HepG2 (cell line): ENCODE data around the gene LLGL2. TPM values are rescaled to one million over a fixed set of nuclear protein-coding genes. Genes with fewer than 3 reads are reported as not detected.

Experiments
- ATAC-seq: fragments of 200-7000 bp; cut with Tn5 transposase; 3 replicates; pipeline ENCODE4 v1.9.1; 2020; ENCODE audit warnings: mild to moderate bottlenecking, moderate library complexity
- BruUV-seq: library from RNA; stranded (reverse); fragments of 400-500 nt; replicated peaks from 2 replicates; lab custom pipeline; 2021; lab: Mats Ljungman, UMichigan
- CTCF ChIA-PET: fragments of 300-600 bp; formaldehyde crosslinking; extraction: SDS; loops from one replicate; lab custom pipeline; 2021; ENCODE audit warnings: low total read pairs, inconsistent platforms, low intra/inter-chr PET ratio; lab: Yijun Ruan, JAX
- POLR2A ChIA-PET: fragments of 350-600 bp; sonication (Branson Sonifier 250); formaldehyde crosslinking; loops from one replicate; lab custom pipeline; 2020; ENCODE audit warnings: antibody characterized with exemption, inconsistent platforms; lab: Yijun Ruan, JAX
- DNase-seq: peaks from one replicate; pipeline ENCODE4 v3.0.0-alpha.2; 2015; ENCODE audit warnings: low spot score
- FAIRE-seq: peaks from 3 replicates; lab custom pipeline; 2011; peaks lifted over from hg19 to GRCh38; lab: Jason Lieb, UNC
- H2AFZ ChIP-seq: one replicate; pipeline ENCODE4 v1.6.1; 2011; ENCODE audit warnings: low read length, inconsistent platforms
- H3K27ac ChIP-seq: fragments of 300-600 bp; 3 replicates; pipeline ENCODE4 v1.8.0; 2011; ENCODE audit warnings: mixed run types, mild to moderate bottlenecking, mixed read lengths, low read length, inconsistent platforms; ENCODE audit not compliant: insufficient read depth; ENCODE audit errors: extremely low read length
- H3K27me3 ChIP-seq, 2 experiments: fragments of 200-600 bp in 1 of 2; 2 replicates in 1 of 2; 3 replicates in 1 of 2; pipeline versions ENCODE4 v1.6.0 to v1.8.0; 2011; ENCODE audit warnings: low read length in 2 of 2, mild to moderate bottlenecking in 2 of 2, moderate library complexity in 2 of 2, inconsistent platforms in 1 of 2; ENCODE audit not compliant: insufficient read depth in 2 of 2, control insufficient read depth in 1 of 2
- H3K36me3 ChIP-seq, 2 experiments: fragments of 200-600 bp in 1 of 2; replicated peaks in 1 of 2; 2 replicates in 1 of 2; 3 replicates in 1 of 2; pipeline versions ENCODE4 v1.5.1 to v1.8.0; 2011; ENCODE audit warnings: low read length in 2 of 2, inconsistent platforms in 1 of 2; ENCODE audit not compliant: insufficient read depth in 2 of 2, control insufficient read depth in 1 of 2
- H3K4me1 ChIP-seq: 2 replicates; pipeline ENCODE4 v1.5.1; 2012; ENCODE audit warnings: low read length, inconsistent platforms; ENCODE audit not compliant: insufficient read depth
- H3K4me2 ChIP-seq: 2 replicates; pipeline ENCODE4 v1.6.0; 2011; ENCODE audit warnings: low read depth, low read length, inconsistent platforms
- H3K4me3 ChIP-seq, 3 experiments: fragments of 200-600 bp in 1 of 3; sonication (generic), shearing (Covaris generic) in 1 of 3; replicated peaks in 1 of 3; 2 replicates each; pipeline ENCODE4 v1.5.1; 2011 to 2016; ENCODE audit warnings: low read length in 3 of 3, inconsistent platforms in 2 of 3, low read depth in 2 of 3, mild to moderate bottlenecking in 2 of 3, control low read depth in 1 of 3, mixed read lengths in 1 of 3; ENCODE audit not compliant: insufficient read depth in 1 of 3
- H3K79me2 ChIP-seq: one replicate; pipeline ENCODE4 v1.6.1; 2011; ENCODE audit warnings: low read length, inconsistent platforms; ENCODE audit not compliant: insufficient read depth
- H3K9ac ChIP-seq: 2 replicates; pipeline ENCODE4 v1.6.0; 2011; ENCODE audit warnings: mild to moderate bottlenecking, low read depth, low read length, inconsistent platforms; ENCODE audit not compliant: insufficient read depth
- H3K9me3 ChIP-seq: 2 replicates; pipeline ENCODE4 v1.5.1; 2012; ENCODE audit warnings: mild to moderate bottlenecking, low read length
- H4K20me1 ChIP-seq: 2 replicates; pipeline ENCODE4 v1.6.0; 2011; ENCODE audit warnings: inconsistent platforms, mild to moderate bottlenecking, low read length, moderate library complexity; ENCODE audit not compliant: insufficient read depth
- ATRX ChIP-seq: sonication (generic); formaldehyde crosslinking; IDR thresholded peaks from 2 replicates; pipeline ENCODE4 v1.4.0; 2020; ENCODE audit warnings: missing genetic modification reagents, borderline replicate concordance
- HNRNPH1 ChIP-seq: fragments of 200-400 bp; formaldehyde crosslinking; optimal IDR thresholded peaks from 2 replicates; pipeline ENCODE3; 2017; ENCODE audit warnings: mild to moderate bottlenecking, low read depth, low read length
- IRX3 ChIP-seq: sonication (generic); formaldehyde crosslinking; IDR thresholded peaks from 2 replicates; pipeline ENCODE4 v1.8.1; 2023; ENCODE audit warnings: mild to moderate bottlenecking, low read depth, missing genetic modification reagents, borderline replicate concordance
- MZF1 ChIP-seq: sonication (generic); formaldehyde crosslinking; IDR thresholded peaks from 2 replicates; pipeline ENCODE4 v1.8.1; 2023; ENCODE audit warnings: mild to moderate bottlenecking, missing genetic modification reagents, borderline replicate concordance
- POLR2G ChIP-seq: fragments of 200-400 bp; formaldehyde crosslinking; IDR thresholded peaks from 2 replicates; pipeline ENCODE4 v1.6.1; 2018; ENCODE audit warnings: mild to moderate bottlenecking, low read depth, low read length, moderate library complexity
- TBX3 ChIP-seq: fragments of 450-650 bp; IDR thresholded peaks from 2 replicates; pipeline ENCODE4 v1.6.1; 2017; ENCODE audit warnings: antibody characterized with exemption, mild to moderate bottlenecking, inconsistent platforms, borderline replicate concordance
- YY1 ChIP-seq: IDR thresholded peaks from 2 replicates; pipeline ENCODE4 v1.6.1; 2011; ENCODE audit warnings: low read length, low read depth, moderate library complexity, mild to moderate bottlenecking; ENCODE audit not compliant: insufficient read depth, insufficient replicate concordance
- ZBTB7A ChIP-seq: sonication (generic); formaldehyde crosslinking; IDR thresholded peaks from 2 replicates; pipeline ENCODE4 v1.8.0; 2022; ENCODE audit warnings: mild to moderate bottlenecking, missing genetic modification reagents
- ZFP90 ChIP-seq: sonication (generic); formaldehyde crosslinking; IDR thresholded peaks from 2 replicates; pipeline ENCODE4 v1.8.0; 2022; ENCODE audit warnings: missing genetic modification reagents, mild to moderate bottlenecking, inconsistent platforms, borderline replicate concordance
- ZNF564 ChIP-seq: sonication (generic); formaldehyde crosslinking; IDR thresholded peaks from 2 replicates; pipeline ENCODE4 v1.8.1; 2023; ENCODE audit warnings: mild to moderate bottlenecking, missing genetic modification reagents
- ZNF567 ChIP-seq: sonication (generic); formaldehyde crosslinking; IDR thresholded peaks from 2 replicates; pipeline ENCODE4 v1.8.1; 2023; ENCODE audit warnings: mild to moderate bottlenecking, missing genetic modification reagents, borderline replicate concordance
- ZNF720 ChIP-seq: sonication (generic); formaldehyde crosslinking; IDR thresholded peaks from 2 replicates; pipeline ENCODE4 v1.4.0; 2020; ENCODE audit warnings: missing genetic modification reagents
- WGBS: methylation state at CpG from one replicate; pipeline ENCODE4 v1.1.6; 2017; ENCODE audit warnings: low lambda C conversion rate; 5-methylcytosine and 5-hydroxymethylcytosine counted together
- in situ Hi-C: cut with HindIII; loops from 2 replicates; pipeline ENCODE4 v1.10.0; 2017; ENCODE audit warnings: low pct_unique_long_range_greater_than_20kb; ENCODE audit not compliant: extremely low pct_ligation_motif_present
- intact Hi-C: fragments of 100-400 bp; cut with micrococcal nuclease; formaldehyde crosslinking; loops from one replicate; pipeline ENCODE4 v1.10.0; 2022; ENCODE audit not compliant: unreplicated experiment
- polyA plus RNA-seq, 8 experiments: library from polyadenylated mRNA; depleted of rRNA in 3 of 8; stranded (reverse) in 7 of 8; unstranded in 1 of 8; fragments of >200 nt; fragmentation: Illumina TruSeq in 4 of 8; extraction: Trizol in 4 of 8; gene quantifications; 2 replicates each; pipeline versions ENCODE4 v1.2.1 to v1.2.3, GENCODE V29; 2011 to 2016; ENCODE audit warnings: low read depth in 4 of 8, missing spikeins in 1 of 8, mixed read lengths in 1 of 8; ENCODE audit not compliant: insufficient read depth in 1 of 8
- total RNA-seq, 5 experiments: library from RNA; depleted of rRNA; stranded (reverse); fragments of >200 nt; fragmentation: Illumina TruSeq; extraction: Trizol; gene quantifications; 2 replicates each; pipeline ENCODE4 v1.2.3, GENCODE V29; 2016; ENCODE audit warnings: low read depth in 1 of 5
- TF ChIP-seq, protein P1 (sequence below): sonication (generic); formaldehyde crosslinking; IDR thresholded peaks from 2 replicates; pipeline ENCODE4 v1.4.0; 2020; ENCODE audit warnings: missing genetic modification reagents
- TF ChIP-seq, protein P2 (sequence below): sonication (generic); formaldehyde crosslinking; IDR thresholded peaks from 2 replicates; pipeline ENCODE4 v1.4.0; 2020; ENCODE audit warnings: mild to moderate bottlenecking, missing genetic modification reagents
- TF ChIP-seq, protein P3 (sequence below): sonication (generic); formaldehyde crosslinking; IDR thresholded peaks from 2 replicates; pipeline ENCODE4 v1.4.0; 2020; ENCODE audit warnings: missing genetic modification reagents

LLGL2 gene
- total and polyA plus RNA-seq, 2 of the 13 experiments (the other 11 are each of a cell fraction or from before 2014, with no cell fraction given): 83.0 to 86.7 TPM

DNA sequence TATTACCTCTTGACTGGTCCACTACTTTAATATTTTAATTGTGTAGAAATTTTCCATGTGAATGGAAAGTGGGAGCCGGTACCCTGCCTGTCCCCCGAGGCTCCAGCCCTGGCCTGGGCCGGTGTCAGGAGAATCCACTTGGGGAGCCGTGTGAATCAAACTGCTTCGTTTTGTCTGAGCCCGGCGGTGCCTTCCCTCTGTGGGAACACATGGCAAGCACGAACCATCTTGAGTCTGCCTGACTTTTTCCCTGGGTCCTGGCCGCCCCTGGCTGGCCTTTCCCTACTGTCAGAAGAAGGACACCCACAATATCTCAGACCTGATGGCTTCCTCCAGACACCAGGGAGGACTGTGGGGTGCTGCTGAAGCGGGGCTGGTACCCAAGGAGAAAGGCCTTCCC is 49.7 kb downstream of the LLGL2 start:
- in situ Hi-C loops (no loop called here), intact Hi-C loops (no loop called here)
- ATAC-seq: no peak

DNA sequence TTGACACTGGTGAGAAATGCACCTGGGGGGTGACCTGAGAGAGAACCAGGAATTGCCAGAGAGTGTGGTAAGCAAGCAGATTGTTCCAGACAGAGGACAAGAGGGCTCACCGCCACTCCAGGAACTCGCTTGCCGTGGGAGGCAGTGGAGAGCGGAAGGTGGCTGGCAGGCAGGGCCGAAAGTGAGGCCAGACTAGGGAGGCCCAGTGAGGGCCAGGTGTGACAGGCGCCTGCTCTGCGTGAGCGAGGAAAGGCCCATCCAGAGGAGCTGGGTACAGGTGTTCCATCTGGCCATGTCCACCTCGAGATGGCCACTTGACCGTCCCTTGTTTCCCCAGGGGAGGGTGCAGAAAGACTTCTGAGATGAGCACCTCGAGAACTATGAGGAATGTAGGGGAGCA is 50.2 kb downstream of the LLGL2 start:
- DNase-seq: no peak
- Histone ChIP-seq H3K79me2 (no peaks in the 10 kb centered on the region), H3K4me2 (no peak overlapping the region), H3K4me1 (peaks cover 41% of the 10 kb centered on the region), H3K27me3 (no peaks in the 10 kb centered on the region), H3K27ac (peak overlapping the region; percentile 27), H3K36me3 (peaks cover 3 to 13% of the 10 kb centered on the region in 2 experiments; a peak in 4 of 5 replicates), H3K9me3 (no peaks in the 10 kb centered on the region), H4K20me1 (no peaks in the 10 kb centered on the region), H3K4me3 (no peak overlapping the region), H3K9ac (no peak overlapping the region), H2AFZ (no peak overlapping the region)
- no peak for FAIRE-seq
- intact Hi-C loops: no loop called here
- no peak for ATAC-seq
- in situ Hi-C loops: no loop called here
- 89% methylated on average over 11 of the region's 11 CpGs for WGBS
- no TSS peak for BruUV-seq
- CTCF ChIA-PET: no interaction called here
- POLR2A ChIA-PET: interaction anchor here (1.5 to 3.6 kb wide), 4 partner anchors 19 to 70 kb away, joined by 4 to 39 read pairs (median 4); partner anchors contain the start of gene TSEN54
- TF ChIP-seq HNRNPH1: no peak
- no peak for TF ChIP-seq ZFP90 (CRISPR knock-in tag)
- TF ChIP-seq, protein P1, sequence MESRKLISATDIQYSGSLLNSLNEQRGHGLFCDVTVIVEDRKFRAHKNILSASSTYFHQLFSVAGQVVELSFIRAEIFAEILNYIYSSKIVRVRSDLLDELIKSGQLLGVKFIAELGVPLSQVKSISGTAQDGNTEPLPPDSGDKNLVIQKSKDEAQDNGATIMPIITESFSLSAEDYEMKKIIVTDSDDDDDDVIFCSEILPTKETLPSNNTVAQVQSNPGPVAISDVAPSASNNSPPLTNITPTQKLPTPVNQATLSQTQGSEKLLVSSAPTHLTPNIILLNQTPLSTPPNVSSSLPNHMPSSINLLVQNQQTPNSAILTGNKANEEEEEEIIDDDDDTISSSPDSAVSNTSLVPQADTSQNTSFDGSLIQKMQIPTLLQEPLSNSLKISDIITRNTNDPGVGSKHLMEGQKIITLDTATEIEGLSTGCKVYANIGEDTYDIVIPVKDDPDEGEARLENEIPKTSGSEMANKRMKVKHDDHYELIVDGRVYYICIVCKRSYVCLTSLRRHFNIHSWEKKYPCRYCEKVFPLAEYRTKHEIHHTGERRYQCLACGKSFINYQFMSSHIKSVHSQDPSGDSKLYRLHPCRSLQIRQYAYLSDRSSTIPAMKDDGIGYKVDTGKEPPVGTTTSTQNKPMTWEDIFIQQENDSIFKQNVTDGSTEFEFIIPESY: peak; percentile 60
- no peak for TF ChIP-seq ATRX (CRISPR knock-in tag)
- TF ChIP-seq ZNF720 (CRISPR knock-in tag): no peak
- TF ChIP-seq, protein P2, sequence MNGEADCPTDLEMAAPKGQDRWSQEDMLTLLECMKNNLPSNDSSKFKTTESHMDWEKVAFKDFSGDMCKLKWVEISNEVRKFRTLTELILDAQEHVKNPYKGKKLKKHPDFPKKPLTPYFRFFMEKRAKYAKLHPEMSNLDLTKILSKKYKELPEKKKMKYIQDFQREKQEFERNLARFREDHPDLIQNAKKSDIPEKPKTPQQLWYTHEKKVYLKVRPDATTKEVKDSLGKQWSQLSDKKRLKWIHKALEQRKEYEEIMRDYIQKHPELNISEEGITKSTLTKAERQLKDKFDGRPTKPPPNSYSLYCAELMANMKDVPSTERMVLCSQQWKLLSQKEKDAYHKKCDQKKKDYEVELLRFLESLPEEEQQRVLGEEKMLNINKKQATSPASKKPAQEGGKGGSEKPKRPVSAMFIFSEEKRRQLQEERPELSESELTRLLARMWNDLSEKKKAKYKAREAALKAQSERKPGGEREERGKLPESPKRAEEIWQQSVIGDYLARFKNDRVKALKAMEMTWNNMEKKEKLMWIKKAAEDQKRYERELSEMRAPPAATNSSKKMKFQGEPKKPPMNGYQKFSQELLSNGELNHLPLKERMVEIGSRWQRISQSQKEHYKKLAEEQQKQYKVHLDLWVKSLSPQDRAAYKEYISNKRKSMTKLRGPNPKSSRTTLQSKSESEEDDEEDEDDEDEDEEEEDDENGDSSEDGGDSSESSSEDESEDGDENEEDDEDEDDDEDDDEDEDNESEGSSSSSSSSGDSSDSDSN (CRISPR knock-in tag): no peak
- no peak for TF ChIP-seq YY1

More for the DNA sequence above, 49.7 kb downstream of the LLGL2 start:
- Histone ChIP-seq H3K4me1 (peaks cover 41% of the 10 kb centered on the region), H4K20me1 (no peaks in the 10 kb centered on the region), H3K79me2 (no peaks in the 10 kb centered on the region), H3K27me3 (no peaks in the 10 kb centered on the region), H3K36me3 (peaks cover 8 to 16% of the 10 kb centered on the region in 2 experiments; a peak in 4 of 5 replicates), H3K4me3 (no peak overlapping the region), H3K27ac (peak overlapping the region; percentile 27), H3K9ac (no peak overlapping the region), H2AFZ (no peak overlapping the region), H3K9me3 (no peaks in the 10 kb centered on the region), H3K4me2 (no peak overlapping the region)
- TF ChIP-seq ZBTB7A: no peak
- 0 out of 2 replicates have a peak, but pooled peaks have one; percentile 11 for TF ChIP-seq POLR2G
- TF ChIP-seq IRX3 (CRISPR knock-in tag): 0 out of 2 replicates have a peak, but pooled peaks have one; percentile 2
- no peak for TF ChIP-seq ZNF567 (CRISPR knock-in tag)
- no peak for TF ChIP-seq ZNF564 (CRISPR knock-in tag)
- TF ChIP-seq, protein P3, sequence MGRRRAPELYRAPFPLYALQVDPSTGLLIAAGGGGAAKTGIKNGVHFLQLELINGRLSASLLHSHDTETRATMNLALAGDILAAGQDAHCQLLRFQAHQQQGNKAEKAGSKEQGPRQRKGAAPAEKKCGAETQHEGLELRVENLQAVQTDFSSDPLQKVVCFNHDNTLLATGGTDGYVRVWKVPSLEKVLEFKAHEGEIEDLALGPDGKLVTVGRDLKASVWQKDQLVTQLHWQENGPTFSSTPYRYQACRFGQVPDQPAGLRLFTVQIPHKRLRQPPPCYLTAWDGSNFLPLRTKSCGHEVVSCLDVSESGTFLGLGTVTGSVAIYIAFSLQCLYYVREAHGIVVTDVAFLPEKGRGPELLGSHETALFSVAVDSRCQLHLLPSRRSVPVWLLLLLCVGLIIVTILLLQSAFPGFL (CRISPR knock-in tag): no peak
- TF ChIP-seq TBX3: no peak
- no peak for TF ChIP-seq MZF1 (CRISPR knock-in tag)
- ChIA-PET CTCF (no interaction called here), POLR2A (no interaction called here)
- no peak for FAIRE-seq
- BruUV-seq: no TSS peak
- no peak for DNase-seq
- 86% methylated on average over 10 of the region's 10 CpGs for WGBS
